Erythroblast (primary cell): ENCODE measurements around the gene ARMC9.

Source experiments
- GATA1 ChIP-seq: IDR thresholded peaks from 2 replicates; pipeline ENCODE4 v1.6.1; 2011; ENCODE audit warnings: low read depth, mild to moderate bottlenecking, control low read depth, low read length, moderate library complexity
- POLR2A ChIP-seq: IDR thresholded peaks from 2 replicates; pipeline ENCODE4 v1.6.1; 2011; ENCODE audit warnings: mild to moderate bottlenecking, low read length

- TF ChIP-seq POLR2A = no peak
- TF ChIP-seq GATA1 = no peak
Measured at GRCh38 chr2:231371430-231372054, 173.1 kb downstream of the ARMC9 start.
